SK-N-SH treated with all-trans-retinoic acid at 6 μM for 48 hours (cell line): ENCODE measurements around the gene PLB1.

Source experiments
- BACH2 ChIP-seq: fragments of 250-450 bp; sonication (Bioruptor Pico); IDR thresholded peaks from 2 replicates; pipeline ENCODE4 v1.9.0; 2021; ENCODE audit warnings: mild to moderate bottlenecking, borderline replicate concordance
- CSDC2 ChIP-seq: fragments of 250-450 bp; sonication (Bioruptor Pico); IDR thresholded peaks from 2 replicates; pipeline ENCODE4 v1.5.0; 2020; ENCODE audit warnings: mild to moderate bottlenecking, moderate library complexity
- CSRNP3 ChIP-seq: fragments of 250-450 bp; sonication (Bioruptor Pico); IDR thresholded peaks from 2 replicates; pipeline ENCODE4 v1.5.1; 2021; ENCODE audit warnings: mild to moderate bottlenecking, moderate library complexity
- PPARA ChIP-seq: fragments of 250-450 bp; sonication (Bioruptor Pico); IDR thresholded peaks from 2 replicates; pipeline ENCODE4 v1.5.0; 2020; ENCODE audit warnings: mild to moderate bottlenecking, borderline replicate concordance
- SNAI2 ChIP-seq: fragments of 250-450 bp; sonication (Bioruptor Pico); IDR thresholded peaks from 2 replicates; pipeline ENCODE4 v1.5.0; 2020; ENCODE audit warnings: mild to moderate bottlenecking, moderate library complexity
- ZFP3 ChIP-seq: fragments of 250-450 bp; sonication (Bioruptor Pico); IDR thresholded peaks from 2 replicates; pipeline ENCODE4 v1.5.0; 2020; ENCODE audit warnings: mild to moderate bottlenecking, moderate library complexity
- ZNF8 ChIP-seq: fragments of 450-650 bp; formaldehyde crosslinking; IDR thresholded peaks from 2 replicates; pipeline ENCODE4 v1.5.0; 2020; ENCODE audit warnings: mild to moderate bottlenecking, moderate library complexity

GRCh38 chr2:28648147-28648546, 152.3 kb downstream of the PLB1 start:
- TF ChIP-seq PPARA, result no peak
- no peak for TF ChIP-seq SNAI2 (CRISPR knock-in tag)
- no peak for TF ChIP-seq ZNF8 (CRISPR knock-in tag)
- no peak for TF ChIP-seq ZFP3 (CRISPR knock-in tag)
- TF ChIP-seq BACH2, result no peak
- no peak for TF ChIP-seq CSDC2 (CRISPR knock-in tag)
- TF ChIP-seq CSRNP3, result no peak
